HCT116 (cell line): ENCODE measurements around the gene FTL. TPM values are rescaled to one million over a fixed set of nuclear protein-coding genes. Genes with fewer than 3 reads are reported as not detected.

ENCODE experiments used
- ATAC-seq: fragments of 200-7000 bp; cut with Tn5 transposase; 2 replicates; pipeline ENCODE4 v1.9.1; 2020; ENCODE audit warnings: mild to moderate bottlenecking, moderate library complexity
- BruUV-seq: library from RNA; stranded (reverse); fragments of 400-500 nt; replicated peaks from 2 replicates; lab custom pipeline; 2021; lab: Mats Ljungman, UMichigan
- CTCF ChIA-PET: fragments of 300-600 bp; sonication (Branson Sonifier 250); formaldehyde crosslinking; loops from one replicate; lab custom pipeline; 2021; ENCODE audit warnings: antibody characterized with exemption; lab: Charles Lee
- POLR2A ChIA-PET: fragments of 300-600, 350-600 bp; sonication (Branson Sonifier 250); formaldehyde crosslinking; loops from one replicate; lab custom pipeline; 2021; ENCODE audit warnings: antibody characterized with exemption; lab: Charles Lee
- RAD21 ChIA-PET, 2 experiments: fragments of 300-600 bp; sonication (Branson Sonifier 250); formaldehyde crosslinking; loops; one replicate each; lab custom pipeline; 2023; ENCODE audit warnings: low total read pairs in 2 of 2; ENCODE audit not compliant: uncharacterized antibody in 2 of 2, unreplicated experiment in 2 of 2, low non-redundant PET in 1 of 2; lab: Charles Lee
- DNase-seq: peaks from one replicate; pipeline ENCODE4 v3.0.0-alpha.2; 2010; ENCODE audit warnings: low read depth, low spot score
- H2AFZ ChIP-seq: fragments of 200-600 bp; shearing (Covaris generic), sonication (generic); 2 replicates; pipeline ENCODE4 v1.6.1; 2017; ENCODE audit warnings: low read depth, mixed run types, mixed read lengths, antibody characterized with exemption, low read length; ENCODE audit not compliant: poor library complexity, severe bottlenecking
- H3K27ac ChIP-seq: 2 replicates; pipeline ENCODE4 v1.5.1; 2012; ENCODE audit warnings: low read depth, low read length
- H3K27me3 ChIP-seq: fragments of 200-600 bp; sonication (generic); 2 replicates; pipeline ENCODE4 v1.6.1; 2016; ENCODE audit warnings: mixed run types, low read length, mixed read lengths; ENCODE audit not compliant: insufficient read depth
- H3K36me3 ChIP-seq, 2 experiments: fragments of 200-500 bp in 1 of 2; fragments of 200-600 bp in 1 of 2; sonication (Bioruptor generic) in 1 of 2; sonication (generic) in 1 of 2; 2 replicates each; pipeline versions ENCODE4 v1.5.1 to v1.6.1; 2014 to 2016; ENCODE audit warnings: low read length in 2 of 2, inconsistent platforms in 1 of 2, mixed read lengths in 1 of 2, mixed run types in 1 of 2; ENCODE audit not compliant: insufficient read depth in 2 of 2, control insufficient read depth in 1 of 2
- H3K4me1 ChIP-seq, 2 experiments: fragments of 200-600 bp in 1 of 2; sonication (generic) in 1 of 2; 2 replicates each; pipeline versions ENCODE4 v1.5.1 to v1.6.1; 2012 to 2017; ENCODE audit warnings: low read length in 2 of 2, inconsistent platforms in 1 of 2, mild to moderate bottlenecking in 1 of 2, mixed read lengths in 1 of 2, mixed run types in 1 of 2, moderate library complexity in 1 of 2; ENCODE audit not compliant: insufficient read depth in 2 of 2, control insufficient read depth in 1 of 2
- H3K4me2 ChIP-seq: fragments of 200-600 bp; sonication (generic); 2 replicates; pipeline ENCODE4 v1.6.1; 2017; ENCODE audit warnings: mixed run types, low read length, mixed read lengths
- H3K4me3 ChIP-seq, 2 experiments: fragments of 200-600 bp in 1 of 2; sonication (generic) in 1 of 2; replicated peaks in 1 of 2; 2 replicates each; pipeline ENCODE4 v1.5.1; 2011 to 2016; ENCODE audit warnings: low read length in 2 of 2, control low read depth in 1 of 2, low read depth in 1 of 2, mild to moderate bottlenecking in 1 of 2, mixed read lengths in 1 of 2, mixed run types in 1 of 2
- H3K79me2 ChIP-seq: fragments of 200-600 bp; sonication (generic); 2 replicates; pipeline ENCODE4 v1.6.1; 2017; ENCODE audit warnings: mild to moderate bottlenecking, mixed run types, low read length, moderate library complexity, mixed read lengths; ENCODE audit not compliant: insufficient read depth
- H3K9ac ChIP-seq: fragments of 200-600 bp; sonication (generic); 2 replicates; pipeline ENCODE4 v1.6.1; 2016; ENCODE audit warnings: low read length, mixed read lengths
- H3K9me2 ChIP-seq: fragments of 200-600 bp; sonication (generic), shearing (Covaris generic); 2 replicates; pipeline ENCODE4 v1.6.1; 2017; ENCODE audit warnings: mixed run types, mild to moderate bottlenecking, moderate library complexity; ENCODE audit not compliant: insufficient read depth
- H3K9me3 ChIP-seq, 2 experiments: fragments of 200-500 bp in 1 of 2; fragments of 200-600 bp in 1 of 2; sonication (Bioruptor generic) in 1 of 2; sonication (generic) in 1 of 2; 2 replicates each; pipeline ENCODE4 v1.6.1; 2014 to 2017; ENCODE audit warnings: low read length in 2 of 2, mixed read lengths in 2 of 2, inconsistent platforms in 1 of 2, low read depth in 1 of 2, mild to moderate bottlenecking in 1 of 2, mixed run types in 1 of 2, moderate library complexity in 1 of 2; ENCODE audit not compliant: control insufficient read depth in 1 of 2, insufficient read depth in 1 of 2
- H4K20me1 ChIP-seq: fragments of 200-600 bp; sonication (generic), shearing (Covaris generic); 2 replicates; pipeline ENCODE4 v1.6.1; 2017; ENCODE audit warnings: mixed run types, mild to moderate bottlenecking, moderate library complexity; ENCODE audit not compliant: insufficient read depth
- ATF3 ChIP-seq: IDR thresholded peaks from 2 replicates; pipeline ENCODE4 v1.6.1; 2012
- EZH2 ChIP-seq: fragments of 200-600 bp; sonication (generic); IDR thresholded peaks from 2 replicates; pipeline ENCODE4 v1.6.1; 2017; ENCODE audit warnings: antibody characterized with exemption, mixed run types
- EZH2phosphoT487 ChIP-seq: fragments of 200-600 bp; IDR thresholded peaks from 2 replicates; pipeline ENCODE4 v1.6.1; 2018; ENCODE audit warnings: antibody characterized with exemption, borderline replicate concordance
- FOSL1 ChIP-seq: IDR thresholded peaks from 2 replicates; pipeline ENCODE4 v1.6.1; 2012; ENCODE audit warnings: low read depth
- JUND ChIP-seq: IDR thresholded peaks from 2 replicates; pipeline ENCODE4 v1.6.1; 2012
- MAX ChIP-seq: IDR thresholded peaks from 2 replicates; pipeline ENCODE4 v1.6.1; 2012
- RAD21 ChIP-seq: IDR thresholded peaks from 2 replicates; pipeline ENCODE4 v1.6.1; 2012; ENCODE audit warnings: low read depth, mild to moderate bottlenecking
- REST ChIP-seq: IDR thresholded peaks from 2 replicates; pipeline ENCODE4 v1.6.1; 2012; ENCODE audit warnings: low read depth
- SP1 ChIP-seq: IDR thresholded peaks from 2 replicates; pipeline ENCODE4 v1.6.1; 2012; ENCODE audit warnings: low read depth
- SRF ChIP-seq: IDR thresholded peaks from 2 replicates; pipeline ENCODE4 v1.6.1; 2012; ENCODE audit warnings: low read depth
- ZBTB33 ChIP-seq: IDR thresholded peaks from 2 replicates; pipeline ENCODE4 v1.6.1; 2011; ENCODE audit warnings: mild to moderate bottlenecking, low read length, moderate library complexity; ENCODE audit not compliant: insufficient replicate concordance; ENCODE audit errors: extremely low read depth
- ZFX ChIP-seq: fragments of 450-650 bp; IDR thresholded peaks from 2 replicates; pipeline ENCODE4 v1.6.1; 2017
- intact Hi-C: fragments of 100-400 bp; cut with micrococcal nuclease; formaldehyde crosslinking; loops from 2 replicates; pipeline ENCODE4 v1.10.0; 2022
- total RNA-seq: library from RNA; stranded (reverse); gene quantifications from one replicate; pipeline ENCODE4 v1.2.1, GENCODE V29; 2021; ENCODE audit not compliant: unreplicated experiment

The FTL gene
- total RNA-seq, 1 experiment from 2014 or later = 1,885 TPM

- RAD21 ChIA-PET = no interaction called here
- peaks cover 0 to 4% of the 10 kb centered on the region in 2 experiments; a peak in 1 of 4 replicates for H3K36me3 ChIP-seq
- H3K27ac ChIP-seq = no peak overlapping the region
- H3K4me3 ChIP-seq = no peak overlapping the region
- no peaks in the 10 kb centered on the region for H3K9me2 ChIP-seq
- no peak overlapping the region for H2AFZ ChIP-seq
- no peak for DNase-seq
- no peaks in the 10 kb centered on the region for H3K27me3 ChIP-seq
- no peaks in the 10 kb centered on the region for H4K20me1 ChIP-seq
- BruUV-seq = no TSS peak
- peaks cover 16% of the 10 kb centered on the region for H3K79me2 ChIP-seq
- no peaks in the 10 kb centered on the region for H3K9me3 ChIP-seq
- CTCF ChIA-PET = no interaction called here
- intact Hi-C loops = no loop called here
- no peak overlapping the region for H3K9ac ChIP-seq
- ATAC-seq = no peak
- H3K4me2 ChIP-seq = no peak overlapping the region
- POLR2A ChIA-PET = interaction anchor here (1.0 kb wide), 1 partner anchor 20 kb away, joined by 5 read pairs; the partner anchor contains the start of gene DHDH
- TF ChIP-seq FOSL1 (no peak), SRF (no peak), SP1 (no peak), ZBTB33 (no peak)
- H3K4me1 ChIP-seq = peaks cover 5 to 19% of the 10 kb centered on the region in 2 experiments; a peak in 3 of 4 replicates
Observed at GRCh38 chr19:48953141-48953540, 12.0 kb upstream of the FTL start.

GRCh38 chr19:48953990-48954594 lies 11.0 kb upstream of the FTL start:
- no peaks in the 10 kb centered on the region for H3K9me2 ChIP-seq
- ATAC-seq = no peak
- H4K20me1 ChIP-seq = no peaks in the 10 kb centered on the region
- peak overlapping the region; percentile 76 for H3K4me2 ChIP-seq
- TSS peak; percentile 96 for BruUV-seq
- H3K79me2 ChIP-seq = peaks cover 16% of the 10 kb centered on the region
- peaks cover 5 to 19% of the 10 kb centered on the region in 2 experiments; a peak in 3 of 4 replicates for H3K4me1 ChIP-seq
- peak overlapping the region; percentile 92 for H3K27ac ChIP-seq
- H3K4me3 ChIP-seq = peak overlapping the region; percentile 41 to 98
- no peak for DNase-seq
- peak overlapping the region; percentile 4 for H2AFZ ChIP-seq
- ChIA-PET POLR2A (interaction anchor here (0.6 to 1.5 kb wide), 7 partner anchors 17 to 83 kb away, joined by 3 to 7 read pairs (median 3); partner anchors contain the start of genes DHDH, NUCB1 and PPP1R15A), CTCF (interaction anchor here (1.2 kb wide), 1 partner anchor 17 kb away, joined by 5 read pairs; no protein-coding TSS in a partner anchor), RAD21 (no interaction called here)
- H3K36me3 ChIP-seq = peaks cover 0 to 4% of the 10 kb centered on the region in 2 experiments; a peak in 1 of 4 replicates
- no peaks in the 10 kb centered on the region for H3K27me3 ChIP-seq
- H3K9me3 ChIP-seq = no peaks in the 10 kb centered on the region
- intact Hi-C loops = no loop called here
- peak overlapping the region; percentile 94 for H3K9ac ChIP-seq
- TF ChIP-seq SRF = no peak
- no peak for TF ChIP-seq EZH2phosphoT487
- TF ChIP-seq JUND = no peak
- no peak for TF ChIP-seq FOSL1
- TF ChIP-seq ATF3 = no peak
- no peak for TF ChIP-seq EZH2
- TF ChIP-seq SP1 = no peak
- TF ChIP-seq MAX = no peak
- TF ChIP-seq REST = no peak
- no peak for TF ChIP-seq ZFX
- TF ChIP-seq RAD21 = no peak
